ENCODE data around the gene CBFB.

CBFB gene

GRCh38 chr16:67142342-67142741 is 113.4 kb downstream of the CBFB start:
- no peak for DNase-seq

- DNase-seq: no peak
Observed at GRCh38 chr16:67144943-67145342, 116.0 kb downstream of the CBFB start.

GRCh38 chr16:67145746-67146145 is 116.8 kb downstream of the CBFB start:
- no peak for DNase-seq

GRCh38 chr16:67146523-67147357 is 117.8 kb downstream of the CBFB start:
- no peak for DNase-seq

GRCh38 chr16:67147437-67148140 is 118.6 kb downstream of the CBFB start:
- no peak for DNase-seq

GRCh38 chr16:67148221-67148620 is 119.3 kb downstream of the CBFB start:
- DNase-seq: no peak

GRCh38 chr16:67148656-67149275 is 119.8 kb downstream of the CBFB start:
- no peak for DNase-seq

GRCh38 chr16:67149276-67150046 is 120.5 kb downstream of the CBFB start:
- DNase-seq: no peak

- peak; percentile 5 for DNase-seq
Observed at GRCh38 chr16:67150047-67150832, 121.3 kb downstream of the CBFB start.

All from NCI-H1105 (cell line).